Duodenal mucosa (tissue), 2 donors: ENCODE results near the gene FN3K.

ENCODE experiments used
- H3K27ac ChIP-seq: one replicate; pipeline ENCODE4 v1.7.0; 2013; ENCODE audit warnings: low read depth, low read length
- H3K27me3 ChIP-seq, 2 donors: one replicate each; pipeline ENCODE4 v1.7.0; 2013; ENCODE audit warnings: low read length in 2 of 2, control low read depth in 1 of 2; ENCODE audit not compliant: insufficient read depth in 2 of 2, control insufficient read depth in 1 of 2
- H3K36me3 ChIP-seq, 2 donors: one replicate each; pipeline ENCODE4 v1.7.0; 2013; ENCODE audit warnings: low read length in 2 of 2, control low read depth in 1 of 2; ENCODE audit not compliant: insufficient read depth in 2 of 2, control insufficient read depth in 1 of 2
- H3K4me1 ChIP-seq, 2 donors: one replicate each; pipeline ENCODE4 v1.7.0; 2013; ENCODE audit warnings: low read length in 2 of 2, control low read depth in 1 of 2; ENCODE audit not compliant: insufficient read depth in 2 of 2, control insufficient read depth in 1 of 2
- H3K4me3 ChIP-seq, 2 donors: one replicate each; pipeline ENCODE4 v1.7.0; 2013; ENCODE audit warnings: low read length in 2 of 2, low read depth in 1 of 2
- H3K9ac ChIP-seq, 2 donors: one replicate each; pipeline ENCODE4 v1.7.0; 2013; ENCODE audit warnings: low read length in 2 of 2, low read depth in 1 of 2
- H3K9me3 ChIP-seq, 2 donors: one replicate each; pipeline ENCODE4 v1.7.0; 2013; ENCODE audit warnings: low read length in 2 of 2, control low read depth in 1 of 2; ENCODE audit not compliant: control insufficient read depth in 1 of 2

The FN3K gene

GRCh38 chr17:82793974-82794630 lies 58.7 kb downstream of the FN3K start:
- H3K9ac ChIP-seq: no peak overlapping the region
- H3K9me3 ChIP-seq: no peaks in the 10 kb centered on the region
- H3K4me3 ChIP-seq: no peak overlapping the region
- H3K27ac ChIP-seq: no peak overlapping the region
- no peaks in the 10 kb centered on the region for H3K27me3 ChIP-seq
- H3K4me1 ChIP-seq: no peaks in the 10 kb centered on the region
- peaks cover 0 to 13% of the 10 kb centered on the region in 2 donors for H3K36me3 ChIP-seq

- Histone ChIP-seq H3K4me3 (no peak overlapping the region), H3K4me1 (no peaks in the 10 kb centered on the region), H3K9ac (no peak overlapping the region), H3K9me3 (no peaks in the 10 kb centered on the region), H3K27ac (peak overlapping the region; percentile 42), H3K36me3 (peaks cover 0 to 13% of the 10 kb centered on the region in 2 donors), H3K27me3 (no peaks in the 10 kb centered on the region)
Measured at GRCh38 chr17:82794781-82795482, 59.5 kb downstream of the FN3K start.

DNA sequence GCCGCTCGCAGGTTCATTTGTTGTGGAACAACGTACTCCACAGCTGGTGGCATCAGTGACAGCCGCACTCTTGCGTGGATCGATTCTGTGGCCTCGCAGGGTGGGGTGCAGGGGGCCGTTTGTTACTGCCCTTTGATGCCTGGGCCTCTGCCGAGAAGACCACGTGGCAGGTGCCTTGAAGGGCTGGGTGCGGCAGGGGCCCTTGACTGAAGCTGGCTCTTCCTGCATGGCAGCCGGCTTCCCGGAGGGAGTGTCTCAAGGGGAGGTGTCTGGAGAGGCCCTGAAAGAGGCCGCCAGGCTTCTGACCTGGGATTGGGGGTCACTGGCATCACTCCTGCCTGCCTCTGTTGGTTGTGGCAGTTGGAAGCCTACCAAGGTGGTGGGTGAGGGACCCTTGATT lies 60.2 kb downstream of the FN3K start:
- no peak overlapping the region for H3K4me3 ChIP-seq
- H3K27me3 ChIP-seq: no peaks in the 10 kb centered on the region
- no peak overlapping the region for H3K9ac ChIP-seq
- H3K4me1 ChIP-seq: no peaks in the 10 kb centered on the region
- H3K36me3 ChIP-seq: peaks cover 2 to 15% of the 10 kb centered on the region in 2 donors
- H3K27ac ChIP-seq: peak overlapping the region; percentile 42
- H3K9me3 ChIP-seq: no peaks in the 10 kb centered on the region

DNA sequence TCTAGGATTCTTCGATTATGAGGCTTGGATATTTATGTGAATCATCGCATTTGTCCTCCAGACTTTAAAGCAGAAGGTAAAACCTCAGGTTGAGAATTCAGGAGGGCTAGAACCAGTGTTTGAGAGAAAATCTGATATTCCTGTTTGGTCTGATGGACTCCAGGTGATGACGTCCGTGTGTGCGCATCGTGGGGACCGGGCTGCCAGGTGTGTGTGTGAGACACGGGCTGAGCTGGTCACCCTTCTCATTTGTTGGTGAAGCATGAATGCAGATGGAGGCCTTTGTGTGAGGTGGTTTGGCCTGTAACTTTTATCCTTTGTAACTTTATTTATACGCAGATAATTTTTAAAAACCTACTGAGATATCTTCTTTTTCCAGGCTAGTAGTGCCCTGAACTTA lies 61.6 kb downstream of the FN3K start:
- no peak overlapping the region for H3K9ac ChIP-seq
- peaks cover 4 to 19% of the 10 kb centered on the region in 2 donors for H3K36me3 ChIP-seq
- no peaks in the 10 kb centered on the region for H3K4me1 ChIP-seq
- H3K4me3 ChIP-seq: no peak overlapping the region
- H3K9me3 ChIP-seq: no peaks in the 10 kb centered on the region
- H3K27ac ChIP-seq: no peak overlapping the region
- no peaks in the 10 kb centered on the region for H3K27me3 ChIP-seq

DNA sequence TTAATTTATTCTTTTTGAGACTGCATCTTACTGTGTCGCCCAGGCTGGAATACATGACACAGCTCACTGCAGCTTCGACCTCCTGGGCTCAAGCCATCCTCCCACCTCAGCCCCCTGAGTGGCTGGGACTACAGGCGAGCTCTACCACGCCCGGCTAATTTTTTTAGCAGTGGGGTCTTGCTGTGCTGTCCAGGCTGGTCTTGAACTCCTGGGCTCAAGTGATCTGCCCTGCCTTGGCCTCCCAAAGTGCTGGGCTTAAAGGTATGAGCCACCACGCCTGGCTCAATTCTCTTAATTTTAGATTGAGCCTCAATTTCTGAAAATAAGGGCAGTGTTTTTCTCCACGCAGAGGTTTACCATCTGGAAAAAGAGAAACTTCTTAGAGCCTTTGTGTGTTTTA lies 63.3 kb downstream of the FN3K start:
- H3K4me1 ChIP-seq: no peaks in the 10 kb centered on the region

GRCh38 chr17:82799591-82799990 lies 64.2 kb downstream of the FN3K start:
- Histone ChIP-seq H3K4me3 (no peak overlapping the region), H3K27ac (no peak overlapping the region), H3K9ac (no peak overlapping the region), H3K27me3 (no peaks in the 10 kb centered on the region), H3K36me3 (peaks cover 4 to 19% of the 10 kb centered on the region in 2 donors), H3K9me3 (no peaks in the 10 kb centered on the region), H3K4me1 (no peaks in the 10 kb centered on the region)

More for the DNA sequence above, 63.3 kb downstream of the FN3K start:
- Histone ChIP-seq H3K9me3 (no peaks in the 10 kb centered on the region), H3K27me3 (no peaks in the 10 kb centered on the region), H3K27ac (no peak overlapping the region), H3K9ac (no peak overlapping the region), H3K4me3 (no peak overlapping the region), H3K36me3 (peaks cover 4 to 19% of the 10 kb centered on the region in 2 donors)
